SK-N-SH treated with all-trans-retinoic acid at 6 μM for 48 hours (cell line): ENCODE measurements around the gene CCR6.

Source experiments
- ARNTL ChIP-seq: fragments of 450-650 bp; formaldehyde crosslinking; IDR thresholded peaks from 2 replicates; pipeline ENCODE4 v1.5.0; 2020; ENCODE audit warnings: low read depth, mild to moderate bottlenecking, moderate library complexity, borderline replicate concordance
- CSDC2 ChIP-seq: fragments of 250-450 bp; sonication (Bioruptor Pico); IDR thresholded peaks from 2 replicates; pipeline ENCODE4 v1.5.0; 2020; ENCODE audit warnings: mild to moderate bottlenecking, moderate library complexity
- ESRRG ChIP-seq: fragments of 250-450 bp; sonication (Bioruptor Pico); IDR thresholded peaks from 2 replicates; pipeline ENCODE4 v1.6.1; 2021; ENCODE audit warnings: mild to moderate bottlenecking
- GLIS3 ChIP-seq: fragments of 250-450 bp; sonication (Bioruptor Pico); IDR thresholded peaks from 2 replicates; pipeline ENCODE4 v1.5.0; 2020; ENCODE audit warnings: mild to moderate bottlenecking, moderate library complexity
- PATZ1 ChIP-seq: fragments of 250-450 bp; sonication (Bioruptor Pico); IDR thresholded peaks from 2 replicates; pipeline ENCODE4 v1.8.0; 2020; ENCODE audit warnings: mild to moderate bottlenecking, moderate library complexity, borderline replicate concordance
- TCF4 ChIP-seq: fragments of 250-450 bp; sonication (Bioruptor Pico); IDR thresholded peaks from 2 replicates; pipeline ENCODE4 v1.8.0; 2021; ENCODE audit warnings: mild to moderate bottlenecking, moderate library complexity, borderline replicate concordance
- ZC3H10 ChIP-seq: fragments of 250-450 bp; sonication (Bioruptor Pico); IDR thresholded peaks from 2 replicates; pipeline ENCODE4 v1.5.1; 2021; ENCODE audit warnings: mild to moderate bottlenecking, moderate library complexity
- ZFP30 ChIP-seq: fragments of 450-650 bp; formaldehyde crosslinking; IDR thresholded peaks from 2 replicates; pipeline ENCODE4 v1.5.0; 2022; ENCODE audit warnings: mild to moderate bottlenecking, moderate library complexity
- ZNF8 ChIP-seq: fragments of 450-650 bp; formaldehyde crosslinking; IDR thresholded peaks from 2 replicates; pipeline ENCODE4 v1.5.0; 2020; ENCODE audit warnings: mild to moderate bottlenecking, moderate library complexity

- no peak for TF ChIP-seq ZNF8 (CRISPR knock-in tag)
- TF ChIP-seq ARNTL (CRISPR knock-in tag) = no peak
- TF ChIP-seq ESRRG = no peak
- TF ChIP-seq ZFP30 (CRISPR knock-in tag) = no peak
- no peak for TF ChIP-seq CSDC2 (CRISPR knock-in tag)
- TF ChIP-seq PATZ1 (CRISPR knock-in tag) = no peak
- no peak for TF ChIP-seq GLIS3 (CRISPR knock-in tag)
- TF ChIP-seq TCF4 = no peak
- TF ChIP-seq ZC3H10 = no peak
Observed at GRCh38 chr6:167164261-167164660, 41.4 kb downstream of the CCR6 start.
